ENCODE measurements around the gene SMG6.
A peak's percentile ranks its signal among the peaks of the same experiment; 100 is the strongest.
"Not testable (repeated sequence)": the region's sequence is repeated elsewhere in the genome, so short reads cannot be mapped to it uniquely, and the experiment has no call there.

SMG6 gene

GRCh38 chr17:2227025-2227699 lies 76.4 kb downstream of the SMG6 start:
- no peak for DNase-seq

- no peak for DNase-seq
These were observed 80.0 kb downstream of the SMG6 start for GRCh38 chr17:2223617-2223927.

GRCh38 chr17:2222901-2223616 lies 80.5 kb downstream of the SMG6 start:
- DNase-seq: peak; percentile 39

- no peak for DNase-seq
These were observed 81.3 kb downstream of the SMG6 start for GRCh38 chr17:2222301-2222700.

- no peak for DNase-seq
These were observed 85.2 kb downstream of the SMG6 start for GRCh38 chr17:2218426-2218825.

GRCh38 chr17:2215616-2216364 lies 87.8 kb downstream of the SMG6 start:
- DNase-seq: peak; percentile 64

- DNase-seq: peak; percentile 15
These were observed 88.5 kb downstream of the SMG6 start for GRCh38 chr17:2214929-2215615.

GRCh38 chr17:2214047-2214928 lies 89.3 kb downstream of the SMG6 start:
- DNase-seq: no peak

- DNase-seq: no peak
These were observed 90.2 kb downstream of the SMG6 start for GRCh38 chr17:2213291-2213960.

GRCh38 chr17:2212400-2212981 lies 91.1 kb downstream of the SMG6 start:
- DNase-seq: no peak

- DNase-seq: no peak
These were observed 91.8 kb downstream of the SMG6 start for GRCh38 chr17:2211661-2212399.

- DNase-seq: no peak
These were observed 92.9 kb downstream of the SMG6 start for GRCh38 chr17:2210726-2211125.

- no peak for DNase-seq
These were observed 95.6 kb downstream of the SMG6 start for GRCh38 chr17:2207815-2208515.

GRCh38 chr17:2204393-2204792 lies 99.2 kb downstream of the SMG6 start:
- no peak for DNase-seq

- DNase-seq: no peak
These were observed 99.8 kb downstream of the SMG6 start for GRCh38 chr17:2203818-2204217.

- DNase-seq: no peak
These were observed 100.5 kb downstream of the SMG6 start for GRCh38 chr17:2202996-2203575.

GRCh38 chr17:2202302-2202995 lies 101.1 kb downstream of the SMG6 start:
- no peak for DNase-seq

- DNase-seq: not testable (repeated sequence)
These were observed 104.2 kb downstream of the SMG6 start for GRCh38 chr17:2199386-2199785.

- DNase-seq: no peak
These were observed 104.7 kb downstream of the SMG6 start for GRCh38 chr17:2198927-2199326.
